ENCODE measurements around the gene PPCDC.

PPCDC gene

GRCh38 chr15:75030424-75030823 lies 7.0 kb downstream of the PPCDC start:
- no peak overlapping the region for H3K18ac ChIP-seq (ENCODE audit: low read length)
- peak overlapping the region; percentile 84 for H3K56ac ChIP-seq (ENCODE audit: low read length)
- no peak overlapping the region for H2AK5ac ChIP-seq (ENCODE audit: low read length)
- H3K4me3 ChIP-seq (ENCODE audit: low read length) = no peak overlapping the region
- no peaks in the 10 kb centered on the region for H3K79me2 ChIP-seq (ENCODE audit: control insufficient read depth, insufficient read depth, low read length)
- H3K4me2 ChIP-seq (ENCODE audit: low read length) = no peak overlapping the region
- no peak overlapping the region for H3K27ac ChIP-seq (ENCODE audit: low read depth, low read length)
- H4K5ac ChIP-seq (ENCODE audit: low read length) = no peak overlapping the region
- no peaks in the 10 kb centered on the region for H3K27me3 ChIP-seq (ENCODE audit: insufficient read depth, low read length, poor library complexity)
- H3K4me1 ChIP-seq (ENCODE audit: control insufficient read depth, low read depth, low read length) = peaks cover 8% of the 10 kb centered on the region
- H2BK120ac ChIP-seq (ENCODE audit: low read depth, low read length) = no peak overlapping the region
- peak; percentile 60 for DNase-seq
- H3K4ac ChIP-seq (ENCODE audit: low read depth, low read length) = no peak overlapping the region
- H3K79me1 ChIP-seq (ENCODE audit: low read length) = peaks cover 2% of the 10 kb centered on the region
- H3K23ac ChIP-seq (ENCODE audit: low read length) = no peak overlapping the region
- H3K9ac ChIP-seq (ENCODE audit: low read length) = no peak overlapping the region
- no CpG with 5 or more reads among the region's 4 CpGs for WGBS (ENCODE audit: extremely low coverage, insufficient coverage, low lambda C conversion rate)
- no peak overlapping the region for H2BK15ac ChIP-seq (replicated peaks; ENCODE audit: low read depth)
- no peaks in the 10 kb centered on the region for H3K36me3 ChIP-seq (ENCODE audit: control insufficient read depth, insufficient read depth, low read length)
- H2BK5ac ChIP-seq (ENCODE audit: low read length) = no peak overlapping the region
- no peak overlapping the region for H4K8ac ChIP-seq (ENCODE audit: low read depth, low read length)

- Histone ChIP-seq H4K5ac (ENCODE audit: low read length) (no peak overlapping the region), H3K9ac (ENCODE audit: low read length) (no peak overlapping the region), H3K27me3 (ENCODE audit: insufficient read depth, low read length, poor library complexity) (no peaks in the 10 kb centered on the region), H3K36me3 (ENCODE audit: control insufficient read depth, insufficient read depth, low read length) (no peaks in the 10 kb centered on the region), H3K18ac (ENCODE audit: low read length) (no peak overlapping the region), H3K79me1 (ENCODE audit: low read length) (peaks cover 2% of the 10 kb centered on the region), H2BK120ac (ENCODE audit: low read depth, low read length) (no peak overlapping the region), H3K4me1 (ENCODE audit: control insufficient read depth, low read depth, low read length) (peaks cover 8% of the 10 kb centered on the region), H4K8ac (ENCODE audit: low read depth, low read length) (no peak overlapping the region), H2AK5ac (ENCODE audit: low read length) (no peak overlapping the region), H3K27ac (ENCODE audit: low read depth, low read length) (no peak overlapping the region), H3K4ac (ENCODE audit: low read depth, low read length) (no peak overlapping the region), H2BK15ac (replicated peaks; ENCODE audit: low read depth) (no peak overlapping the region), H3K79me2 (ENCODE audit: control insufficient read depth, insufficient read depth, low read length) (no peaks in the 10 kb centered on the region), H3K4me2 (ENCODE audit: low read length) (no peak overlapping the region), H3K23ac (ENCODE audit: low read length) (no peak overlapping the region), H2BK5ac (ENCODE audit: low read length) (no peak overlapping the region), H3K4me3 (ENCODE audit: low read length) (no peak overlapping the region), H3K56ac (ENCODE audit: low read length) (no peak overlapping the region)
- peak; percentile 38 for DNase-seq
- no CpG with 5 or more reads among the region's 4 CpGs for WGBS (ENCODE audit: extremely low coverage, insufficient coverage, low lambda C conversion rate)
Observed at GRCh38 chr15:75031848-75032247, 8.5 kb downstream of the PPCDC start.

- H3K18ac ChIP-seq (ENCODE audit: low read length) = no peak overlapping the region
- no peak overlapping the region for H2BK120ac ChIP-seq (ENCODE audit: low read depth, low read length)
- H3K56ac ChIP-seq (ENCODE audit: low read length) = no peak overlapping the region
- no peak overlapping the region for H4K8ac ChIP-seq (ENCODE audit: low read depth, low read length)
- no peak overlapping the region for H3K4ac ChIP-seq (ENCODE audit: low read depth, low read length)
- H3K36me3 ChIP-seq (ENCODE audit: control insufficient read depth, insufficient read depth, low read length) = no peaks in the 10 kb centered on the region
- no CpG with 5 or more reads among the region's 2 CpGs for WGBS (ENCODE audit: extremely low coverage, insufficient coverage, low lambda C conversion rate)
- no peak overlapping the region for H3K4me3 ChIP-seq (ENCODE audit: low read length)
- H2BK5ac ChIP-seq (ENCODE audit: low read length) = no peak overlapping the region
- H3K27ac ChIP-seq (ENCODE audit: low read depth, low read length) = no peak overlapping the region
- no peak overlapping the region for H2AK5ac ChIP-seq (ENCODE audit: low read length)
- no peak overlapping the region for H3K4me2 ChIP-seq (ENCODE audit: low read length)
- H3K9ac ChIP-seq (ENCODE audit: low read length) = no peak overlapping the region
- no peak for DNase-seq
- H3K4me1 ChIP-seq (ENCODE audit: control insufficient read depth, low read depth, low read length) = peaks cover 8% of the 10 kb centered on the region
- no peak overlapping the region for H4K5ac ChIP-seq (ENCODE audit: low read length)
- no peaks in the 10 kb centered on the region for H3K27me3 ChIP-seq (ENCODE audit: insufficient read depth, low read length, poor library complexity)
- peaks cover 2% of the 10 kb centered on the region for H3K79me1 ChIP-seq (ENCODE audit: low read length)
- no peaks in the 10 kb centered on the region for H3K79me2 ChIP-seq (ENCODE audit: control insufficient read depth, insufficient read depth, low read length)
- no peak overlapping the region for H2BK15ac ChIP-seq (replicated peaks; ENCODE audit: low read depth)
- H3K23ac ChIP-seq (ENCODE audit: low read length) = no peak overlapping the region
Observed at GRCh38 chr15:75032395-75032794, 9.0 kb downstream of the PPCDC start.

GRCh38 chr15:75033809-75034208 lies 10.4 kb downstream of the PPCDC start:
- Histone ChIP-seq H3K56ac (ENCODE audit: low read length) (no peak overlapping the region), H2BK120ac (ENCODE audit: low read depth, low read length) (no peak overlapping the region), H3K4me3 (ENCODE audit: low read length) (no peak overlapping the region), H4K8ac (ENCODE audit: low read depth, low read length) (no peak overlapping the region), H3K23ac (ENCODE audit: low read length) (no peak overlapping the region), H3K79me1 (ENCODE audit: low read length) (peaks cover 2% of the 10 kb centered on the region), H3K9ac (ENCODE audit: low read length) (no peak overlapping the region), H2AK5ac (ENCODE audit: low read length) (no peak overlapping the region), H2BK5ac (ENCODE audit: low read length) (no peak overlapping the region), H3K27ac (ENCODE audit: low read depth, low read length) (no peak overlapping the region), H3K36me3 (ENCODE audit: control insufficient read depth, insufficient read depth, low read length) (no peaks in the 10 kb centered on the region), H4K5ac (ENCODE audit: low read length) (no peak overlapping the region), H3K27me3 (ENCODE audit: insufficient read depth, low read length, poor library complexity) (no peaks in the 10 kb centered on the region), H3K4me2 (ENCODE audit: low read length) (no peak overlapping the region), H3K4ac (ENCODE audit: low read depth, low read length) (no peak overlapping the region), H3K18ac (ENCODE audit: low read length) (no peak overlapping the region), H3K4me1 (ENCODE audit: control insufficient read depth, low read depth, low read length) (peaks cover 8% of the 10 kb centered on the region), H2BK15ac (replicated peaks; ENCODE audit: low read depth) (no peak overlapping the region), H3K79me2 (ENCODE audit: control insufficient read depth, insufficient read depth, low read length) (no peaks in the 10 kb centered on the region)
- no CpG with 5 or more reads among the region's 6 CpGs for WGBS (ENCODE audit: extremely low coverage, insufficient coverage, low lambda C conversion rate)
- peak; percentile 42 for DNase-seq

GRCh38 chr15:75034615-75035014 lies 11.2 kb downstream of the PPCDC start:
- no CpG with 5 or more reads among the region's 8 CpGs for WGBS (ENCODE audit: extremely low coverage, insufficient coverage, low lambda C conversion rate)

GRCh38 chr15:75036212-75036616 lies 12.8 kb downstream of the PPCDC start:
- Histone ChIP-seq H2AK5ac (ENCODE audit: low read length) (no peak overlapping the region), H4K5ac (ENCODE audit: low read length) (no peak overlapping the region)

More at GRCh38 chr15:75034615-75035014, 11.2 kb downstream of the PPCDC start:
- Histone ChIP-seq H3K4me2 (ENCODE audit: low read length) (no peak overlapping the region), H2AK5ac (ENCODE audit: low read length) (no peak overlapping the region), H4K5ac (ENCODE audit: low read length) (no peak overlapping the region), H3K4me3 (ENCODE audit: low read length) (no peak overlapping the region), H3K79me1 (ENCODE audit: low read length) (peaks cover 4% of the 10 kb centered on the region), H3K56ac (ENCODE audit: low read length) (no peak overlapping the region), H2BK120ac (ENCODE audit: low read depth, low read length) (no peak overlapping the region), H3K36me3 (ENCODE audit: control insufficient read depth, insufficient read depth, low read length) (no peaks in the 10 kb centered on the region), H4K8ac (ENCODE audit: low read depth, low read length) (no peak overlapping the region), H3K4ac (ENCODE audit: low read depth, low read length) (no peak overlapping the region), H3K18ac (ENCODE audit: low read length) (no peak overlapping the region), H3K23ac (ENCODE audit: low read length) (no peak overlapping the region), H2BK5ac (ENCODE audit: low read length) (no peak overlapping the region), H3K9ac (ENCODE audit: low read length) (no peak overlapping the region), H2BK15ac (replicated peaks; ENCODE audit: low read depth) (no peak overlapping the region), H3K27me3 (ENCODE audit: insufficient read depth, low read length, poor library complexity) (no peaks in the 10 kb centered on the region), H3K27ac (ENCODE audit: low read depth, low read length) (no peak overlapping the region), H3K79me2 (ENCODE audit: control insufficient read depth, insufficient read depth, low read length) (no peaks in the 10 kb centered on the region), H3K4me1 (ENCODE audit: control insufficient read depth, low read depth, low read length) (peaks cover 8% of the 10 kb centered on the region)
- no peak for DNase-seq

More at GRCh38 chr15:75036212-75036616, 12.8 kb downstream of the PPCDC start:
- Histone ChIP-seq H4K8ac (ENCODE audit: low read depth, low read length) (no peak overlapping the region), H3K36me3 (ENCODE audit: control insufficient read depth, insufficient read depth, low read length) (no peaks in the 10 kb centered on the region), H2BK120ac (ENCODE audit: low read depth, low read length) (no peak overlapping the region), H3K9ac (ENCODE audit: low read length) (no peak overlapping the region), H3K18ac (ENCODE audit: low read length) (no peak overlapping the region), H3K56ac (ENCODE audit: low read length) (no peak overlapping the region), H3K4me3 (ENCODE audit: low read length) (no peak overlapping the region), H3K27me3 (ENCODE audit: insufficient read depth, low read length, poor library complexity) (no peaks in the 10 kb centered on the region), H2BK15ac (replicated peaks; ENCODE audit: low read depth) (no peak overlapping the region), H2BK5ac (ENCODE audit: low read length) (no peak overlapping the region), H3K4me1 (ENCODE audit: control insufficient read depth, low read depth, low read length) (peaks cover 3% of the 10 kb centered on the region), H3K23ac (ENCODE audit: low read length) (no peak overlapping the region), H3K79me1 (ENCODE audit: low read length) (peaks cover 2% of the 10 kb centered on the region), H3K27ac (ENCODE audit: low read depth, low read length) (no peak overlapping the region), H3K79me2 (ENCODE audit: control insufficient read depth, insufficient read depth, low read length) (no peaks in the 10 kb centered on the region), H3K4ac (ENCODE audit: low read depth, low read length) (no peak overlapping the region), H3K4me2 (ENCODE audit: low read length) (no peak overlapping the region)
- WGBS (ENCODE audit: extremely low coverage, insufficient coverage, low lambda C conversion rate) = no CpG with 5 or more reads among the region's 2 CpGs
- peak; percentile 96 for DNase-seq

All from mesendoderm (in vitro differentiated cells).